ENCODE measurements around the gene ECI2. TPM values are rescaled to one million over a fixed set of nuclear protein-coding genes. Genes with fewer than 3 reads are reported as not detected.

ECI2 gene
- total RNA-seq, 4 donors from 2014 or later = 17.7 to 137 (median 69.9) TPM

GRCh38 chr6:4115741-4116140 lies 19.6 kb downstream of the ECI2 start:
- WGBS, 2 donors (ENCODE audit: low coverage in 1 of 2) = 91 to 93% methylated on average over 4 of the region's 4 CpGs
- no peak overlapping the region for H3K4me3 ChIP-seq
- peaks cover 0 to 54% (median 27%) of the 10 kb centered on the region in 4 donors for H3K36me3 ChIP-seq
- in situ Hi-C loops (cut with MboI; ENCODE audit: low pct_ligation_motif_present in 1 of 4, low pct_unique_long_range_greater_than_20kb in 1 of 4, low sequenced_read_pairs in 3 of 4) = no loop called here
- no peak for TF ChIP-seq EP300 (IDR thresholded peaks at IDR 0.05; ENCODE audit: low read depth)
- no peak for TF ChIP-seq POLR2AphosphoS5 (IDR thresholded peaks at IDR 0.05)
- no peak for TF ChIP-seq POLR2A (IDR thresholded peaks at IDR 0.05)
- TF ChIP-seq, protein P1, sequence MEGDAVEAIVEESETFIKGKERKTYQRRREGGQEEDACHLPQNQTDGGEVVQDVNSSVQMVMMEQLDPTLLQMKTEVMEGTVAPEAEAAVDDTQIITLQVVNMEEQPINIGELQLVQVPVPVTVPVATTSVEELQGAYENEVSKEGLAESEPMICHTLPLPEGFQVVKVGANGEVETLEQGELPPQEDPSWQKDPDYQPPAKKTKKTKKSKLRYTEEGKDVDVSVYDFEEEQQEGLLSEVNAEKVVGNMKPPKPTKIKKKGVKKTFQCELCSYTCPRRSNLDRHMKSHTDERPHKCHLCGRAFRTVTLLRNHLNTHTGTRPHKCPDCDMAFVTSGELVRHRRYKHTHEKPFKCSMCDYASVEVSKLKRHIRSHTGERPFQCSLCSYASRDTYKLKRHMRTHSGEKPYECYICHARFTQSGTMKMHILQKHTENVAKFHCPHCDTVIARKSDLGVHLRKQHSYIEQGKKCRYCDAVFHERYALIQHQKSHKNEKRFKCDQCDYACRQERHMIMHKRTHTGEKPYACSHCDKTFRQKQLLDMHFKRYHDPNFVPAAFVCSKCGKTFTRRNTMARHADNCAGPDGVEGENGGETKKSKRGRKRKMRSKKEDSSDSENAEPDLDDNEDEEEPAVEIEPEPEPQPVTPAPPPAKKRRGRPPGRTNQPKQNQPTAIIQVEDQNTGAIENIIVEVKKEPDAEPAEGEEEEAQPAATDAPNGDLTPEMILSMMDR (IDR thresholded peaks at IDR 0.05) = no peak
- no peak for DNase-seq
- H3K4me1 ChIP-seq = peaks cover 0 to 12% (median under 1%) of the 10 kb centered on the region in 4 donors
- intact Hi-C loops (cut with DNase I; ENCODE audit: low total_unique reads) = no loop called here
- no peak overlapping the region for H3K27ac ChIP-seq
- no peaks in the 10 kb centered on the region for H3K27me3 ChIP-seq
- H3K9me3 ChIP-seq = peaks cover 0 to 3% of the 10 kb centered on the region in 2 donors

DNA sequence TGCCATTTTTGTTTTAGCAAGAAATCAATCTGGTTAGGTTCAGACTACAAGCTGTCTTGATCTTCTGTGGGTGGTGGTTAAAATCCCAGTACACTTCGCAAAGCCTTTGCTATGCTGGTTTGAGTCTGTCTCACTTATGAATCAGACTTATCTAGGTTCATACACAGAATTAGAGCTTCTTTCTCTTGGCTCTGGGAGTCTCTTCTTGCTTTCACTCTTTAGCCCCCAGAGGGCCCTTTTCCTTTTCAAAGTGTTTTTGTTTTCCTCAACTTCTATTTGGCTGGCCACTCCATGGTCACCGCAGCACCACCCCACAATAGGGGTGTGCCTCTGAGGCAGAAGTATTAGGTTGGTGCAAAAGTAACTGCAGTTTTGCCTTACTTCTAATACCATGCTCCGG lies 21.3 kb downstream of the ECI2 start:
- 95 to 100% methylated on average over 2 to 3 of the region's 3 CpGs for WGBS, 2 donors (ENCODE audit: low coverage in 1 of 2)
- Histone ChIP-seq H3K4me1 (peaks cover 0 to 25% (median 9%) of the 10 kb centered on the region in 4 donors), H3K27me3 (no peaks in the 10 kb centered on the region), H3K4me3 (no peak overlapping the region), H3K36me3 (peaks cover 0 to 38% (median 19%) of the 10 kb centered on the region in 4 donors), H3K27ac (no peak overlapping the region), H3K9me3 (peaks cover 0 to 3% of the 10 kb centered on the region in 2 donors)
- intact Hi-C loops (cut with DNase I; ENCODE audit: low total_unique reads) (no loop called here), in situ Hi-C loops (cut with MboI; ENCODE audit: low pct_ligation_motif_present in 1 of 4, low pct_unique_long_range_greater_than_20kb in 1 of 4, low sequenced_read_pairs in 3 of 4) (no loop called here)
- TF ChIP-seq EP300 (IDR thresholded peaks at IDR 0.05; ENCODE audit: low read depth) (no peak), POLR2AphosphoS5 (IDR thresholded peaks at IDR 0.05) (no peak), POLR2A (IDR thresholded peaks at IDR 0.05) (no peak)
- TF ChIP-seq, protein P1 (IDR thresholded peaks at IDR 0.05) = no peak
- no peak for DNase-seq

- Histone ChIP-seq H3K36me3 (peaks cover 0 to 33% (median 17%) of the 10 kb centered on the region in 4 donors), H3K4me3 (no peak overlapping the region), H3K9me3 (peaks cover 0 to 3% of the 10 kb centered on the region in 2 donors), H3K4me1 (peaks cover 0 to 30% (median 11%) of the 10 kb centered on the region in 4 donors), H3K27me3 (no peaks in the 10 kb centered on the region), H3K27ac (no peak overlapping the region)
- TF ChIP-seq EP300 (IDR thresholded peaks at IDR 0.05; ENCODE audit: low read depth) (no peak), POLR2A (IDR thresholded peaks at IDR 0.05) (no peak), POLR2AphosphoS5 (IDR thresholded peaks at IDR 0.05) (no peak)
- TF ChIP-seq, protein P1 (IDR thresholded peaks at IDR 0.05) = no peak
- in situ Hi-C loops (cut with MboI; ENCODE audit: low pct_ligation_motif_present in 1 of 4, low pct_unique_long_range_greater_than_20kb in 1 of 4, low sequenced_read_pairs in 3 of 4) = no loop called here
- intact Hi-C loops (cut with DNase I; ENCODE audit: low total_unique reads) = no loop called here
- no peak for DNase-seq
These were observed 21.7 kb downstream of the ECI2 start for GRCh38 chr6:4113649-4114048.

DNA sequence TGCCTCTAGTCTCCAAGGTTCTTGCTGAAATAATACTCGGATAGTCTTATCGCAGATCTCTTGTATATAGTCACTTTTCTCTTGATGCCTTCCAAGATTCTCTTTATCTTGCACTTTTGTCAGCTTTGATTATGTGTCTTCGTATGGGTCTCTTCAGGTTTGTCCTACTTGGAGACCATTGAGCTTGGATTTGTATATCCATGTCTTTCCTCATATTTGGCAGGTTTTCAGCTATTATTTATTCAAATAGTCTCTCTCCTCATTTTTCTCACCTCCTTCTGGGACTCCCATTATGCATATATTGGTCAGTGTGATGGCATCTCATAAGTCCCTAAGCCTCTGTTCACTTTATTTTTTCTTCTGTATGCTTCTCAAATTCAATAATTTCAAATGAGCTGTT lies 23.0 kb downstream of the ECI2 start:
- intact Hi-C loops (cut with DNase I; ENCODE audit: low total_unique reads) (no loop called here), in situ Hi-C loops (cut with MboI; ENCODE audit: low pct_ligation_motif_present in 1 of 4, low pct_unique_long_range_greater_than_20kb in 1 of 4, low sequenced_read_pairs in 3 of 4) (no loop called here)
- Histone ChIP-seq H3K27me3 (no peaks in the 10 kb centered on the region), H3K9me3 (peaks cover 0 to 3% of the 10 kb centered on the region in 2 donors), H3K4me3 (no peak overlapping the region), H3K36me3 (peaks cover 0 to 23% (median 11%) of the 10 kb centered on the region in 4 donors), H3K4me1 (peaks cover 0 to 39% (median 13%) of the 10 kb centered on the region in 4 donors), H3K27ac (no peak overlapping the region)
- TF ChIP-seq POLR2AphosphoS5 (IDR thresholded peaks at IDR 0.05) = no peak
- no peak for TF ChIP-seq POLR2A (IDR thresholded peaks at IDR 0.05)
- TF ChIP-seq EP300 (IDR thresholded peaks at IDR 0.05; ENCODE audit: low read depth) = no peak
- TF ChIP-seq, protein P1 (IDR thresholded peaks at IDR 0.05) = no peak
- DNase-seq = no peak
- 83 to 100% methylated on average over 3 of the region's 3 CpGs for WGBS, 2 donors (ENCODE audit: low coverage in 1 of 2)

Measured in transverse colon (tissue), 4 donors.